HG03060 (cell line): Measurements from ENCODE around the gene FLYWCH1.
"Not testable (repeated sequence)": the region's sequence is repeated elsewhere in the genome, so short reads cannot be mapped to it uniquely, and the experiment has no call there.

ENCODE experiments used
- ATAC-seq: cut with Tn5 transposase; IDR thresholded peaks from one replicate; pipeline ENCODE4 v1.9.1; 2021; ENCODE audit warnings: low read depth, moderate number of reproducible peaks; ENCODE audit not compliant: unreplicated experiment

Gene FLYWCH1

GRCh38 chr16:2899564-2900072 lies 12.1 kb upstream of the FLYWCH1 start:
- no peak for ATAC-seq

DNA sequence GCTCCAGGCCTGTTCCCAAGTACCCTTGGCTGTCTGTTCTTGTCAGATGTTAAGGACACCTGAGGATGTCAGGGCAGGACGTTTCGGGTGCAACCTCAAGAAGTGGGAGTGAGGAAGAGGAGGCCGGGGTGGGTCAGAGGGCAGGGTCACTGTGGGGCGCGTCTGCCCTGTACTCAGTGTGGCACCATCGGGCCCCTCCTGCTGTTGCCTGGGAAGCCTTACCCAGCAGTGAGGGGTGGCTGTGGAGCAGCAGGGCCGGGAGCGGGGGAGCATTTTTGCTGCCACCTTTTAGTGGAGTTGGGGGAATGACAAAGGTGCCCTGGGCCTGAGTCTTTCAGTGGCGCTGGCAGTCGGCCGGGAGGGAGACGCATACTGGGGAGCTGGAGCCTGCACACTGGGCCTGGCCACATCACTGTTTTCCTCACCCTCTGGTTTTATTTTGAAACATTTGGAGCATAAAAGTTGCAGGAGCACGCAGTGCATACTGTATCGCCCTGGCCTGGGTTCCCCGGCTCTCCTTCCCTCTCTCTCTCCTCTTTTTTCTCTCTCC lies 11.1 kb upstream of the FLYWCH1 start:
- no peak for ATAC-seq

- ATAC-seq: no peak
Measured at GRCh38 chr16:2902337-2903130, 9.2 kb upstream of the FLYWCH1 start.

DNA sequence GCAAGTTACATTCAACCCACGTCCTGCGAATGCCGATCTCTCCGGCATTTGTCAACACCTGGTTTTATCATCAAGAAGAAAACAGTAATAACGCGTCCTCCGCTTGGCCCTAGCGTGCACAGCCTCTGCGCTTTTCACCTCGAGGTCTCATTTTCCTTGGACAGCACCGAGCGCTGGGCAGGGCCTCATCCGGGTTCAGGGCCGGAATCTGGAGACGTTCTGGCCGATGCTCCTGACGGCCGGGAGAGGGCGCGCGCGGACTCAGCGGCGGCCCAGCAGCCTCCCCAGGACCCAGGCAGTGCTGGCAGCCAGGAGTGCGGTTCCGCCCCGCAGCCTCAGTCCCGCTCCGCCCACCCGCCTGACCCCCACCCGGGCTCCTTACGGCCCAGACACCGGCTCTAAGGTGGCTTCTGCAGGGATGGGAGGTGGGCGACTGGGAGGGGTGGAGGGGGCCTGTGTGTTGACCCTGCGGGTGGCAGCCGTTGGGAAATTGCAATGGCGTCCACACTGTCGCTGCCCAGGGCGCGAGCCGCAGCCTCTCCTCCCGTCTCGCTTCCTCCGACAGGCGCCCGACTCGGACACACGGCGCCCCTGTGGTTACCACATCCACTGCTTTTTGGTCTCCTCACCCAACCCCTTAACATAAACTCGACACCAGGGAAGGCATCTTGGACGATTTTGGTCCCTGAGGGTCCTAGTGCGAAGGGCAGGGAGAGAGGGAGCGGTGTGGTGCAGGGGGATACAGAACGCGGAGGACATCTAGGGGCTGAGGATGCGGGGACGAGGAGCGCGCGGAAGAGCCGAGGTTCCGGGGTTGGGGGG lies 7.4 kb upstream of the FLYWCH1 start:
- no peak for ATAC-seq

- peak; percentile 5 for ATAC-seq
Measured at GRCh38 chr16:2904922-2905240, 6.8 kb upstream of the FLYWCH1 start.

GRCh38 chr16:2905241-2905987 lies 6.3 kb upstream of the FLYWCH1 start:
- peak; percentile 69 for ATAC-seq

GRCh38 chr16:2905988-2906387 lies 5.7 kb upstream of the FLYWCH1 start:
- ATAC-seq: no peak

DNA sequence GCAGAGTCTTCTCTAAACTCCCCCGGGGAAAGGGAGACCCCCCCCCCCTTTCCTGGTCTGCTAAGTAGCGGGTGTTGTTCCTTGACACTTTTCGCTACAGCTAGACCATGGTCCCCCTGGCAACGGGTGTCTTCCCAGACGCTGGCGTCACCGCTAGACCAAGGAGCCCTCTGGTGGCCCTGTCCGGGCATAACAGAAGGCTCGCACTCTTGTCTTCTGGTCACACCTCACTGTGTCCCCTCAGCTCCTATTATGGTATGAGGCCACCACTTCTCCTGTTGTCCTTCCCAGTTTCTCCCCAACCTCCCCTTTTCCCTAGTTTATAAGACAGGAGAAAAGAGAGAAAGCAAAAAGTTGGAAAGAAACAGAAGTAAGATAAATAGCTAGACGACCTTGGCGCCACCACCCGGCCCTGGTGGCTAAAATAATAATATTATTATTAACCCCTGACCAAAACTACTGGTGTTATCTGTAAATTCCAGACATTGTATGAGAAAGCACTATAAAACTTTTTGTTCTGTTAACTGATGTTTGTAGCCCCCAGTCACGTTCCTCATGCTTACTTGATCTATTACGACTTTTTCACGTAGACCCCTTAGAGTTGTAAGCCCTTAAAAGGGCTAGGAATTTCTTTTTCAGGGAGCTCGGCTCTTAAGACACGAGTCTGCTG lies 4.5 kb upstream of the FLYWCH1 start:
- ATAC-seq: not testable (repeated sequence)

DNA sequence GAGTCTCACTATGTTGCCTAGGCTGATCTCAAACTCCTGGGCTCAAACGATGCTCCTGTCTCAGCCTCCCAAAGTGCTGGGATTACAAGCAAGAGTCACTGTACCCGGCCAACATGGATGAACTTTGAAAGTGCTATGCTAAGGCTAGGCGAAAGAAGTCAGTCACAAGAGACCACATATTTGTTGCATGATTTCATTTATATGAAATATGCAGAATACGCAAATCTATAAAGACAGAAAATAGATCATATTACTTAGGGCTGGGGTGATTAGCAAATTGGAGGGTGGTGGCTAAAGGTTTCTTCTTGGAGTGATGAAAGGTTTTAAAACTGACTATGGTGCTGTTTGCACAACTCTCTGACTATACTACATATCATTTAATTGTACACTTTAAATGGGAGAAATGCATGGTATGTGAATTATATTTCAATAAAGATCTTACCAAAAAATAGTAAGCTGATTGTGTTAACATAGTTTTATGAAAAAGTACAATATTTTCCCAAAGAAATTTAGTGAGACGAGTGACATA lies 1.2 kb upstream of the FLYWCH1 start:
- ATAC-seq: no peak

DNA sequence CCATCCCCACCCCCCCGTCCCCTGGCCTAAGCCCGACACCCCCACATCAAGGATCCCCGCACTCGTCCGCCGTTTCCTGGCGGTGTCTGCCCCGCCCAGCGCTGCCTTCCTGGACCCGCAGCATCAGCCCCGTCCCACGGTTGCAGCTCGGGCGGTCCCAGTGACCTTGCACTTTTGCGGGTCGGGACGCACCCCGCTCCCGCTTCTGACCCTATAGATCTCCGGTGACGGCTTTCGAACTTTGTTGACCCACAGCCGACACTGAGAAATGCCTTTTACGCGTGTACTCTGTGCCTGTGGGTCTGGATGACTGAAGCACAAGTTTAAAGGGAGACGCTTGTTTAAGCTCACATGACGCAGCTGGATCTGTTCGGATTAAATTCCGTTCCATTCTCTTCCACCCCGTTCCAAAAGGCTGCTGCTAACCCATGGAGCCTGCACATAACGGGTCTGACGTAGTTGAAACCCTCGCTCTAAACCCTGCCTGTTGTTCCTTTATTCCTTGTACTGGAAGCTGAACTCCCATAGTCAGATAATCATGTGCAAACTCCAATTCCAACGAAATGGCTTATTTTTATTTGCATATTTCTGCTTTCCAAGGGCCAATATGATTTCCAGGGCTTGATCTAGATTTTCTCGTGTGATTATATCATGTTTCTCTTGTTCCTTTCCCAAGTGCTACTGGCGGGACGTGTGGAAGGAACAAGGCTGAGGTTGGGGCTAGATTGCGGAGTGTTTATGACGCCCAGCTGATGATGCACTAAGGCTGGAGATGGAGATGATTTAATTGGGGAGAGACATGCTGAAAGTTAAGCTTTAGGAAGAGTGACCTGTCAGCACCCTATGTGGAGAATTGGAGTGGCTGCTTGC lies 834 bp downstream of the FLYWCH1 start:
- ATAC-seq: no peak

DNA sequence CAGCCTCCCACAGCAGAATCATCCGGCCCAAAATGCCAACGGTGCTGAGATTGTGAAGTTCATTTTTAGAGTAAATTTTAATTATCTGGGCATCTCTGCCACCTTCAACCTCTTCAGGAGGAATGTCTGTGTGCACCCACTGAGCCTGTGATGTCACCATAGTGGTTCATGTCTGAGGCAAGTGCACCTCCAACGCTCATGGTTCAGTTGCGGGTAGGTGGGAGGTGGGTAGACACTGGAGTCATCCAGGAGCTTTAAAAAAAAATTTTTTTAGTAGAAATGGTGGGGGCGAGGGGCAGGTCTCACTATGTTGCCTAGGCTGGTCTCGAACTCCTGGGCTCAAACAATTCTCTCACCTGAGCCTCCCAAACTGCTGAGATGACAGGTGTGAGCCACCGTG lies 1.9 kb downstream of the FLYWCH1 start:
- no peak for ATAC-seq

GRCh38 chr16:2914233-2914632 lies 2.5 kb downstream of the FLYWCH1 start:
- ATAC-seq: no peak

GRCh38 chr16:2915196-2915929 lies 3.6 kb downstream of the FLYWCH1 start:
- ATAC-seq: no peak

DNA sequence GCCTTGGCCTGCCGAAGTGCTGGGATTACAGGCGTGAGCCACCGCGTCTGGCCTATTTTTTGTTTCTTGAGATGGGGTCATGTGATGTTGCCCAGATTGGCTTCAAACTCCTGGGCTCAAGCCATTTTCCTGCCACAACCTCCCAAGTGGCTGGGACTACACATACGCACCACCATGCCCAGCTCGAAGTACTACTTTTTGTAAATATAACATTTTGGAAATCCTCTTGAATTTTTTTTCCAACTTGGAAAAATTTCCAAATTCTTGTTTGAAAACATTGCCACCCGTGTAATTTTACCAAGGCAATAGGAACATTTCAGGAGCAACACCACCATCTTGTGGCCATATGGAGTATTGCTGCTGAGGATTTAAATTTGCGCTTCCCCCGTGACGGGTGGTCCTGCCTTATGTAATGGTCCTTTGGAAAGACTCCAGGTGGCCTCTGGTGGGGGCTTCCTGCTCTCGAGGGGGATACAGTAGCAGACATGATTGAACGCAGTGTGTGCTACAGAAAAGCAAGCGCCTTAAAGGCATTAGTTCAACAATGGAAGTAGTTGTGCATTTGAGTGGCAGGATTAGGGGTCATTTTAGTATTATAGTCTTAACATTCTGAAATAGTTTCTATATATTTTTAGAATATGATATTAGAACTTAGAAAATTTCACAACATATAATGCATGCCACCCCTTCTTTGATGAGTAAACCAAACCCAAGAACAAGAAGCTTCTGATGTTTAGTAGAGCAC lies 8.0 kb downstream of the FLYWCH1 start:
- ATAC-seq: no peak

DNA sequence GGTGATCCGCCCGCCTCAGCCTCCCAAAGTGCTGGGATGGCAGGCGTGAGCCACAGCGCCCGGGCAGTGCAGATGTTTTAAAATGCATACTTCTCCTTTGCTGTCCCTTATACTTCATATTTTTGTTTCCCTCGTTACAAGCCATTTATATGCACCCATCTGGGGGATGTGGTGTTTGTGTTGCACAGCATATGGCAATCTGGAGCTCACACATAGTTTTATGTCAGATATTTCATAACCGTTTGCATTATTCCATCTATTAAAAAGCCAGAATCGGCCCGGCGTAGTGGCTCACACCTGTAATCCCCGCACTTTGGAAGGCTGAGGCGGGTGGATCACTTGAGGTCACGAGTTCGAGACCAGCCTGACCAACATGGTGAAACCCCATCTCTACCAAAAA lies 11.8 kb downstream of the FLYWCH1 start:
- no peak for ATAC-seq

- no peak for ATAC-seq
Measured at GRCh38 chr16:2924901-2925755, 13.4 kb downstream of the FLYWCH1 start.
